Breast epithelium (tissue), 3 donors: Measurements from ENCODE around the gene RORB.

ENCODE experiments used
- POLR2A ChIP-seq: fragments of 450-650 bp; IDR thresholded peaks from one replicate; pipeline ENCODE4 v1.6.1; 2016; ENCODE audit warnings: antibody characterized with exemption, mild to moderate bottlenecking, moderate library complexity
- TF ChIP-seq, protein P1 (sequence below), 3 donors: fragments of 450-650 bp; IDR thresholded peaks; one replicate each; pipeline ENCODE4 v1.5.1; 2016 to 2017; ENCODE audit warnings: antibody characterized with exemption in 3 of 3, mild to moderate bottlenecking in 3 of 3, moderate library complexity in 3 of 3

DNA sequence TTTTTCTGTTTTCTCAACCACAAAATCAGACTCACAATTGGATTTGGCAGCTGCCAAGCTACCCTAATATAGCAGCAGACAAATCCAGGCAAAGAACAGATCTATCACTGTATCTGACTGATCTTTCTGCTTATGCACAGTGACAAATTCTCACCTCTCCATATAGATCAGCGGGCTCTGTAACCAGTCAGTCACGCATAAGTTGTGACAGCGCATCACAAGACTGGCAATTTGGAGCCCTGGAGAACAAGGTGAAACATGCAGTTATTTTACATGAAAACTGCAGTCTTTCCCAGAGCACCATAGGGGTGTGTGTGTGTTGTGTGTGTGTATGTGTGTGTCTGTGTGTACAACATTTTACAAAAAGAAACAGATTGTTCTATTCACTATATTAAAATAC, 37.7 kb downstream of the RORB start:
- TF ChIP-seq POLR2A = no peak
- TF ChIP-seq, protein P1, sequence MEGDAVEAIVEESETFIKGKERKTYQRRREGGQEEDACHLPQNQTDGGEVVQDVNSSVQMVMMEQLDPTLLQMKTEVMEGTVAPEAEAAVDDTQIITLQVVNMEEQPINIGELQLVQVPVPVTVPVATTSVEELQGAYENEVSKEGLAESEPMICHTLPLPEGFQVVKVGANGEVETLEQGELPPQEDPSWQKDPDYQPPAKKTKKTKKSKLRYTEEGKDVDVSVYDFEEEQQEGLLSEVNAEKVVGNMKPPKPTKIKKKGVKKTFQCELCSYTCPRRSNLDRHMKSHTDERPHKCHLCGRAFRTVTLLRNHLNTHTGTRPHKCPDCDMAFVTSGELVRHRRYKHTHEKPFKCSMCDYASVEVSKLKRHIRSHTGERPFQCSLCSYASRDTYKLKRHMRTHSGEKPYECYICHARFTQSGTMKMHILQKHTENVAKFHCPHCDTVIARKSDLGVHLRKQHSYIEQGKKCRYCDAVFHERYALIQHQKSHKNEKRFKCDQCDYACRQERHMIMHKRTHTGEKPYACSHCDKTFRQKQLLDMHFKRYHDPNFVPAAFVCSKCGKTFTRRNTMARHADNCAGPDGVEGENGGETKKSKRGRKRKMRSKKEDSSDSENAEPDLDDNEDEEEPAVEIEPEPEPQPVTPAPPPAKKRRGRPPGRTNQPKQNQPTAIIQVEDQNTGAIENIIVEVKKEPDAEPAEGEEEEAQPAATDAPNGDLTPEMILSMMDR (IDR thresholded peaks at IDR 0.05) = no peak
